ENCODE measurements around the gene ITGAE.

The ITGAE gene

DNA sequence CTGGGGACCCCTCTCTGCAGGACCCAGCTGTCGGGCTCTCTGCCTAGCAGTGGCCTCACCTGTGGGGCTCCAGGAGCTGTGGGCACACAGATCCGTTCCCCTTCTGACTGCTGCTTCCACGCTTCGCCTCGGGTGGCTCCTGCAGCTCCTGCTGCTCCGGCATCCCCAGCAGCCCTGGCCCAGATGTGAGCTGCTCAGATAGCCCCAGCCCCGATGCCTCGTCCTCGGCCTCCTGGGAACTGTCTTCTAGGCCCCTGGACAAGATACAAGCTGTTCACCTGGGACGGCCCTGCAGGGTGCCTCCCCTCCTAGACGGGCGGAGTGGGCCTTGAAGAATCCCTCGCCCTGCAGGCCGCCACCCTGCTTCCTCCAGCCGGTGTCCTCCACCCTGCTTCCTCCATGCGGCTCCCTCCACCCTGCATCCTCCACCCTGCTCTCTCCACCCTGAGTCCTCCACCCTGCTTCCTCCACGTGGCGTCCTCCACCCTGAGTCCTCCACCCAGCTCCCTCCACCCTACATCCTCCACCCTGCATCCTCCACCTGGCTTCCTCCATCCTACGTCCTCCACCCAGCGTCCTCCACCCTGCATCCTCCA lies 121.4 kb downstream of the ITGAE start:
- DNase-seq (ENCODE audit: low spot score), result no peak
- no peak for TF ChIP-seq CTCF (IDR thresholded peaks at IDR 0.05; ENCODE audit: extremely low read depth, missing control alignments)

GRCh38 chr17:3678821-3679530 lies 122.0 kb downstream of the ITGAE start:
- DNase-seq (ENCODE audit: low spot score), result no peak
- TF ChIP-seq CTCF (IDR thresholded peaks at IDR 0.05; ENCODE audit: extremely low read depth, missing control alignments), result no peak

GRCh38 chr17:3678095-3678820 lies 122.7 kb downstream of the ITGAE start:
- TF ChIP-seq CTCF (IDR thresholded peaks at IDR 0.05; ENCODE audit: extremely low read depth, missing control alignments), result no peak
- DNase-seq (ENCODE audit: low spot score), result no peak

DNA sequence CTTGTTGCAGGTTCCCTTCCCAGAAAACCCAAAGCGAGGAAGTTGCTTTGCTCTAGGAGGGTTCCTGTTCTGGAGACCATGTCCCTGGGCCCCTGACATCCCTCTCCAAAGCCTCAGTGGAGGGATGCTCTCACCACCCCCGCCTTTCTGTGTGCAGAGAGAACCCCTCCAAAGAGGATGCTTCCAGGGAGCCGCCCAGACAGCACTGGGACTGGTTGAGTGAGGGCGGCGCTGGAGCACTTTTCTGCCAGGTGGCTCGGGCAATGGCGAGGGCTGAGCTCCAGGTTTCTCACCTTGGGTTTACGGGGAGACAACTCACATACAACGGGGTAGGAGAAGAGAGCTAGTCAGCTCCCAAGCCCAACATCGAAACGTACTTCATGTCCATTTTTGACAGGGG lies 125.1 kb downstream of the ITGAE start:
- no peak for DNase-seq (ENCODE audit: low spot score)
- TF ChIP-seq CTCF (IDR thresholded peaks at IDR 0.05; ENCODE audit: extremely low read depth, missing control alignments), result no peak

DNA sequence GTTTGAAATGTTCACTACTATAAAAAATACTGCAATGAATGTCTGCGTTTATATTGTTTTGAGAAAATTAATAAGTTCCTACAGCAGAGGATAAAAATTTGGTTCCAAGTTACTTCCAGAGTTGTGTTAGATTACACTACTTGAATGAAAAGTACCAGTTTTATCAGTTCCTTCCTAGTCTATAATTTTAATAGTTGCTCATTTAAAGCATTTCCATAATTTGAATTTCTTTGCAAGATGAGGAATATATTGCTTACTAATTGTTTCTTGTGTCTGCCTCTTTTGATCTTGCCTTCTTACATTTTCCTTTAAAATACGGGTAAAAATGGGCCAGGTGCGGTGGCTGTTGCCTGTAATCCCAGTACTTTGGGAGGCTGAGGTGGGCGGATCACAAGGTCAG lies 128.4 kb downstream of the ITGAE start:
- no peak for DNase-seq (ENCODE audit: low spot score)

GRCh38 chr17:3669548-3669947 lies 131.4 kb downstream of the ITGAE start:
- no peak for TF ChIP-seq CTCF (IDR thresholded peaks at IDR 0.05; ENCODE audit: extremely low read depth, missing control alignments)

More for the DNA sequence above, 128.4 kb downstream of the ITGAE start:
- TF ChIP-seq CTCF (IDR thresholded peaks at IDR 0.05; ENCODE audit: extremely low read depth, missing control alignments), result no peak

DNA sequence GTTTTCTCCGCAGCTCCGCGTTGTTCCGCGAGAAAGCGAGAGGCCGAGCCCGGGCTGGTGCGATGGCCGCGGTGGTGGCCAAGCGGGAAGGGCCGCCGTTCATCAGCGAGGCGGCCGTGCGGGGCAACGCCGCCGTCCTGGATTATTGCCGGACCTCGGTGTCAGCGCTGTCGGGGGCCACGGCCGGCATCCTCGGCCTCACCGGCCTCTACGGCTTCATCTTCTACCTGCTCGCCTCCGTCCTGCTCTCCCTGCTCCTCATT lies 132.0 kb downstream of the ITGAE start:
- TF ChIP-seq CTCF (IDR thresholded peaks at IDR 0.05; ENCODE audit: extremely low read depth, missing control alignments), result no peak
- no peak for DNase-seq (ENCODE audit: low spot score)

More at GRCh38 chr17:3669548-3669947, 131.4 kb downstream of the ITGAE start:
- DNase-seq (ENCODE audit: low spot score), result no peak

Measured in GM20000 (cell line).